GM18511 (cell line): ENCODE results near the gene PRPF40B.

ENCODE experiments used
- ATAC-seq: cut with Tn5 transposase; IDR thresholded peaks from one replicate; pipeline ENCODE4 v1.9.1; 2021; ENCODE audit warnings: mild to moderate bottlenecking, moderate library complexity; ENCODE audit not compliant: unreplicated experiment

The PRPF40B gene

DNA sequence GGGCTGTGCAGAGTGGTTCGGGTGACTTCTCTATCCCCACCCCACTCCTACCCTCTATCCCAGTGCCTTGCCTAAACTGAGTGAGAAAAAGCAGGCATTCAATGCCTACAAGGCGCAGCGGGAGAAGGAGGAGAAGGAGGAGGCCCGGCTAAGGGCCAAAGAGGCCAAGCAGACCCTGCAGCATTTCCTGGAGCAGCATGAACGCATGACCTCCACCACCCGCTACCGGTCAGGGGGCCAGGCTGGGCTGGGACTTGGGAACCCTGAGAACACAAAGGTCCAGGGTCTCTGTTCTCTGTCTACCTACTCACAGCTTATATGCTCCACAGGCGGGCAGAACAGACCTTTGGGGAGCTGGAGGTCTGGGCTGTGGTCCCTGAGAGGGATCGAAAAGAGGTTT lies 11.7 kb downstream of the PRPF40B start:
- no peak for ATAC-seq

DNA sequence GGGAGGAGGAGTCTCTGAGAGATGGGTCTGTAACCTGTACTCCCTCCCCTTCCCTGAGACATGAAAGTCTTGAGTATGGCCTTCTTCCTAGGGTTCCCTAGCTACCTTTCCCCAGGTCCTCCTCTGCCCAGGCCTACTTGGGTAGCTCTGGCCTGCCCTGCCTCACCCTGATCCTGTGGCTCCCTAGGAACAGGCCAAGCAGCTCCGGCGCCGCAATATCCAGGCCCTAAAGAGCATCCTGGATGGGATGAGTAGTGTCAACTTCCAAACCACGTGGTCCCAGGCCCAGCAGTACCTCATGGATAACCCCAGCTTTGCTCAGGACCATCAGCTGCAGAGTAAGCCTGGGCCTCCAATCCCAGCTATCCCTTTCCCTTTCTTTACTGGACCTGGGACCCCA lies 12.3 kb downstream of the PRPF40B start:
- no peak for ATAC-seq

DNA sequence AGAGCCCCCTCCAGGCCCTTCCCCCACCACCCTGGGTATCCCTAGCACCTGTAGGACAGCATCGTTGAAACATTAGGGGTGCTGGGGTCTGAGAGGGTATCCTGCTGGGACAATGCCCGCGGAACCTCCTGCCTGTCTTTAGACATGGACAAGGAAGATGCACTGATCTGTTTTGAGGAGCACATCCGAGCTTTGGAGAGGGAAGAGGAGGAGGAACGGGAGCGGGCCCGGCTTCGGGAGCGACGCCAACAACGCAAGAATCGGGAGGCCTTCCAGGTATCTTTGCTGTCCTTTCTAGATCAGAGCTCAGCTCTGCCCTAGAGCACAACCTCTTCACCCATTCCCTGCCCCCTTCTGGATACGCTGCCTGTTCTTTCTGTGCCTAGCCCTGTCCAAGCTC lies 13.2 kb downstream of the PRPF40B start:
- no peak for ATAC-seq

DNA sequence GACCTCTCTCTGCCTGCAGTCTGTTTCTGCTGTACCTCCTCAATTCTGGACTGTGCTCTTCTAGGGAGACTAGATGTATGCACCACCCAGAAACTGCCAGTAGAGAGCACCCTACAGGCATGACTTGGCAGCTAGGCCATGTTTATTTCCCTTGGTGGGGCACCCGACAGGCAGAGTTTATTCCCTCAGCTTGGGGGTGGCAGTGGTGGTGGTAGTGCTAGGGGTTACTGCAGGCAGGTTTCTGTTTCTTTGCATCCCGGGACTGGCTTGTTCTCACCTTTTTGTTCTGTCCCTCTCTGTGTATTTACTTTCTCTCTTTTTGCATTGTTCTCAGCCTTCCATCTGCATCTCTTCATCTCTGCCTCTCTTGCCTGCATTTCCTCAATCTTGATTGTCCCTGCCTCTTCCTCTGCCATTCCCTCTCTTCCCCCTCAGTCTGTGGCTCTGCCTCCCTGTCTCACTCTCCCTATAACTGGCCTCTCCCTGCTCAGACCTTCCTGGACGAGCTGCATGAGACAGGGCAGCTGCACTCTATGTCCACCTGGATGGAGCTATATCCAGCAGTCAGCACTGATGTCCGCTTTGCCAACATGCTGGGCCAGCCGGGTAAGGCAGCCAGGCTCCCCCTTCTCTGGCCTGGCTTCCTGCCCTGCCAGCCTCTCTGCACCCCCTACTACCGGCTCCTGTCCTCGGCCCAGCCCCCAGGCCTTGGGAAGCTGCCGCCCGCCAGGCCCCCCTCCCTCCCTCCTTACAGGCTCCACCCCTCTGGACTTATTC lies 13.8 kb downstream of the PRPF40B start:
- peak; percentile 68 for ATAC-seq

DNA sequence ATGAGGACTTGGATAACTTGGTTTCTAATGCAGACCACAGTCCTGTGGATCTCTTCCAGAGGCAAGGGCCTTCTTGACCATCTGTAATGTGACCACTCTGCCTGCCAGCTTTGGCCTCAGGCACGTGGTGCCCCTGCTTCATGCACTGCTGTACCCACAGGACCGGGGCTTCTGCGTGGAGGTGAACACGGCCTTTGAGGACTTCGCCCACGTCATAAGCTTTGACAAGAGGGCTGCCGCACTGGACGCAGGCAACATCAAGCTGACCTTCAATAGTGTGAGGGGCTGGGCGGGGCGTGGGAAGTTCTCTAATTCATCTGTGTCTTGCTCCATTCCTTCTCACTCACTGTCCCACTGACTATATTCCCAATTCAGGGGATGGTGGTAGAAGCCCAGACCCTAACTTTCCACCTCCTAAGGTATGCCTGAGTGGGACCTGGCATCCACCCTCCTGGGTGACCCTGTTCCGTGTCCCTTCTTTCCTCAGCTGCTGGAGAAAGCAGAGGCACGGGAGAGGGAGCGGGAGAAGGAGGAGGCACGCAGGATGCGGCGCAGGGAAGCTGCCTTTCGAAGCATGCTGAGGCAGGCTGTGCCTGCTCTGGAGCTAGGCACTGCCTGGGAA lies 18.5 kb downstream of the PRPF40B start:
- ATAC-seq = no peak

DNA sequence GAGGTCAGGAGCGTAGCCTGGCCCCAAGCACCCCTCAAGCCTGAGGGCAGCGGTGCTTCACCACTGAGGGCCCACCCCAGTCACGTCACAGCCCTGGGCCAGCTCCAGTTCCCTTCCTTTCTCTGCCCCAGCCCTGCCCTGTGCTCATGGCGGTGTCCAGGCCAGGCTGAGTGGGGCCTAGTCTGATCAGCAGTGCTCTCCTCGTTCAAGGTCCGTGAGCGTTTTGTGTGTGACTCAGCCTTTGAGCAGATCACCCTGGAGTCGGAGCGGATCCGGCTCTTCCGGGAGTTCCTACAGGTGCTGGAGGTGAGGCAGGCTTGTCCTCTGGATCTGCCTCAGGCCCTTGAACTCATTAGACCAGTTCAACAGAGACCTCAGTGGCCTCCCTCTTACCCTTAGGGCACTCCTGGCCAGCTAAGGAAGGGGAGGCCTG lies 19.0 kb downstream of the PRPF40B start:
- no peak for ATAC-seq

DNA sequence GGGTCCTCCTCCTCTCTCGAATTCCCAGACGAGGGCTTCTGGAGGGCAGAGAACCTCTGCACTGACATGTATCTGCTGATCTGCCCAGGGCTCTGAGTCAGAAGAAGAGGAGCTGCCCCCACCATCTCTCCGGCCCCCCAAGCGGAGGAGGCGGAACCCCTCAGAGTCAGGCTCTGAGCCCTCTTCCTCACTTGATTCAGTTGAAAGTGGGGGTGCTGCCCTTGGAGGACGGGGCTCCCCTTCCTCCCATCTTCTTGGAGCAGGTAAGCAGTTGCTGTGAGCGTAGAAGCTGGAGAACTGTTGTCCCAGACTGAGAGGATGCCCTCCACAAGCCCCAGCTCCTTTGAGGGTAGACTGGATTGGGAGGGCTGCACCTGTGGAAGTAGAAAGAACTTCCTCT lies 19.8 kb downstream of the PRPF40B start:
- ATAC-seq = no peak

DNA sequence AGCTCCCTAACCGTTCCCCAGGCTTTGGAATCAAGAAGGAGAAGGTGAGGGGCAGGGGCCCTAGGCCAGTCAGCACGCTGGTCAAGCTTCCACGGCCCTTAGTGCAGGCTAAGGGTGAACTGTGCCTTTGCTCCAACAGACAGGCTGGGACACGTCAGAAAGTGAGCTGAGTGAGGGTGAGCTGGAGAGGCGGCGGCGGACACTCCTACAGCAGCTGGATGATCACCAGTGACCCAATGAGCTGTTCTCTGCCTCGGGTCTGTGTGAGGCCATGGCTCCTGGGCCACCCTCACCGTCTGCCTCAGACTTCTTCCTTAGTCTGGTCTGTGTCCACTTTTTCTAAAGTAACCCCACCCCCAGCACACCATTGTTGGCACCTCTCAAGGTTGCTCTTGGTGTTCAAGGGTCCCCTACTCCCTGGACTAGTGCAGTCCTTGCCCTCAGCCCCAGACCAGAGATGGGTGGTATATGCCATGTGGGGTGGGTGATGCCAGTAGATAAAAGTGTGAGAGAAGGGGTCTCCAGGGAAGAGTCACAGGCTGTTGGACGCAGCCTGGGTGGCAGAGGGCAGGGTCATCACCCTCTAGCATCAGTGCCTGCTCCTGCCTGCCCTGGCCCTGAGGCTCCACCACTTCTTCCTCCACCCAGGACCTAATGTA lies 20.7 kb downstream of the PRPF40B start:
- ATAC-seq = no peak

DNA sequence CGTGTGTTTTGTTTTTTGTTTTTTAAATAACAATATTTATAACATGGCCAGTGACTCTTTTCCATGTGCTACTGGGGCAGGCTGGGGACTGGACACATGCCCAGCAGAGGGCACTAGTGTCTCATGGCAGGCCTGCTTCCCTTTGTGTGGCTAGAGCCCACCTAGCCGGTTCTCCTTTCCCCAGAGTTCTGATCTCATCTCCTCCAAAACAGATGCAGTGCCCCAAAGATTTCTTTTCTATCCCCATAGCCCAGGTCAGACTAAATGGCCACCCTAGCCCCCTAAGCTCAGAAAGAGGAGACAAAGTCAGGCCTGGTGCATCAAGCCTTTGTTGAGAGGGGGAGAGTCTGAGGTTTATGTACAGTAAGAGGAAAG lies 21.2 kb downstream of the PRPF40B start:
- ATAC-seq = no peak

DNA sequence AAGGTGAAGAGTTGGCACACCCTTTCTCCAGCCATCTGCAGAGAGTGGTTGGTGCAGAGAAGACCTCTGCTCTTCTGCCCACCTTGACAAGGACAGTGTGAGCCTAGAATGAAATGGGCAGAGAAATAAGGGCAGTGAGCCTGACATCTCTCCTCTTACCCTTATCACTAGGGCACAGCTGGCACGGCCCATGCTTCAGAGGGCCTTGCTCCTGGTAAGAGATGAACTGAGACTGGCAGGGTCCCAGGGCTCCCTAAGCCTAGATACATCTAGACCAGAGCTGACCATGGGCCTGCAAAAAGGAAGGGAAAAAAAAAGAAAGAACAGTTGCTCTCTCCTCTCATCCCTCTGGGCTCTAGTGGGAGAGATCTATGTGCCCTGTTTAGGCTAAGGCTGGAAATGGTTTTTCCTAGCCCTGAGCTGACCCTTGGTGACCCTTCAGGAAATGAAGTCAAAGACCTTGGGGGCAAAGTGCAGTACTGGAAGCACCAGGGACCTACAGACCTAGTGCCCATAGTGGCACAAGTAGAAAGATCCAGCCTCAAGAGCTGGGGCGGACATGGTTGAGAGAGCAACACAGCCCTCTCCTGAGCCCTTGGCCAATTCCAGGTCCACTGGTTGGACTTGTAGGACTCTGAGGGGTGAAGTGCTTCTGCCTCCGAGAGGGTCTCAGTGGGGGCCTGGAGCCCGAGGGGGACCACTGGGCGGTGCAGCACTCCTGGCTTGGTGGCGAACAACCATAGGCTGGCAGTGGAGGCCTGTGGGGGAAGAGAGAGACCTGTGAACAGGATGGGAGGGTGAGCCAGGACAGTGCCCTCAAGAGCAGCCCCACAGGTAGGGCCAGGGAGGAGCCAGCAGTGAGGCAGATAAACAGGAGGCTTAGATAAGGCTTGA lies 22.0 kb downstream of the PRPF40B start:
- ATAC-seq = no peak

DNA sequence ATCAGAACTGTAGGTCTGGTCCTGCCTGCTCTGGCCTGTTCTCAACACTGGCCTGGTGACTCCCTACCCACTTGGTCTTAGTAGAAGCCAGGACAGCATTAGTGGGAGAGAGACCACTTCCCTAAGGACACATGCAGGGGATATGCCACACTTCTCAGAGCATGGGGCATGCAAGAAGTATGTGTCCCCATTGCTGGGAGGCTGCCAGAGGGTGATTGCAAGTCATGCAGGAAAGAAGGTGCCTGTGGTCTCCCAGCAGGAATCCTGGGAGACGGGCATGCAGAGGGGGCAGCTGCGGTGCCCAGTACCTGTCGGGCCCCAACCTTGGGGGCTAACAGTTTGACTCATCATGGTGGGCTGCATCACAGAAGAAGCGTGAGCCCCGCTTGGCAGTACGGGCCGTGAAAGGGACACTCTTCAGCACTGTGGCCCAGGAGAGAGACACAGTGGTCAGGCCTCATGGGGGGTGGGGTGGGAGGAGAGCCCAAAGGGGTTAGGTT lies 23.0 kb downstream of the PRPF40B start:
- ATAC-seq = no peak

DNA sequence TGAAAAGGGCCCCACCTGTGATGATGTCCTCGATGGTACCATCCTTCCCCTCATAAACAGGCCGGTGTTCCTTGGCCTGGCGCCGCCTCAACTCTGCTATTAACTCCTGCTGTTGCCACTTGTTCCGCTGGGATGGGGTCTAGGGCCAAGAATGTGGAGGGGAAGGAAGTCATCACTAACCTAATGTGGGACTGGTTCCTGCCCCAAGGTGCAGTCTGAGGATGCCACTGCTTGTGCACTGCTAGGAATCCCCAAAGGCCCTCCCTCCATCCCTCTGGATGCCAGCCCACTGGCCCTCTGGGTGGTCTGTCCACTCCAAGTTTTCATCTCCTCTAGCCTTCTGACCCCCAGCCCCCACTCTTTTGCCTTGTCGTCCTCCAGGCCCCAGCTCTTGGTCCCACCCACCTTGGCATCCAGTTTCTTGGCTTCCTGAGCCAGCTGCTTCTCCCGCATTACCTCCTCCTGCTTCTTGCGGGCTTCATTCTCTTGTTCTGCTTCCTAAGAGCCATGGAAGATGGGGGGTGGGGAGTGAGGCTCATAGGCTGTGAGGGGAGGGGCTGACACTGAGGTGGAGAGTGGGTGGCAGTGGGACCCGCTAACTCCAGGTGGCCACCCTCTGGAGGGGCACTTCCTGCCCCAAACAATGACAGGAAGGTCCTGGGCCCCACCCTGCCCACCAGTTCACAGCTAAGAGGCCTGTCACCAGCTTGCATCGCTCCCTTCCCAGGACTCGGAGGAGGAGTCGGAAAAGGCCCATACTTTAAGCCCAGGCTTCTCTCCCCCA lies 23.7 kb downstream of the PRPF40B start:
- no peak for ATAC-seq

DNA sequence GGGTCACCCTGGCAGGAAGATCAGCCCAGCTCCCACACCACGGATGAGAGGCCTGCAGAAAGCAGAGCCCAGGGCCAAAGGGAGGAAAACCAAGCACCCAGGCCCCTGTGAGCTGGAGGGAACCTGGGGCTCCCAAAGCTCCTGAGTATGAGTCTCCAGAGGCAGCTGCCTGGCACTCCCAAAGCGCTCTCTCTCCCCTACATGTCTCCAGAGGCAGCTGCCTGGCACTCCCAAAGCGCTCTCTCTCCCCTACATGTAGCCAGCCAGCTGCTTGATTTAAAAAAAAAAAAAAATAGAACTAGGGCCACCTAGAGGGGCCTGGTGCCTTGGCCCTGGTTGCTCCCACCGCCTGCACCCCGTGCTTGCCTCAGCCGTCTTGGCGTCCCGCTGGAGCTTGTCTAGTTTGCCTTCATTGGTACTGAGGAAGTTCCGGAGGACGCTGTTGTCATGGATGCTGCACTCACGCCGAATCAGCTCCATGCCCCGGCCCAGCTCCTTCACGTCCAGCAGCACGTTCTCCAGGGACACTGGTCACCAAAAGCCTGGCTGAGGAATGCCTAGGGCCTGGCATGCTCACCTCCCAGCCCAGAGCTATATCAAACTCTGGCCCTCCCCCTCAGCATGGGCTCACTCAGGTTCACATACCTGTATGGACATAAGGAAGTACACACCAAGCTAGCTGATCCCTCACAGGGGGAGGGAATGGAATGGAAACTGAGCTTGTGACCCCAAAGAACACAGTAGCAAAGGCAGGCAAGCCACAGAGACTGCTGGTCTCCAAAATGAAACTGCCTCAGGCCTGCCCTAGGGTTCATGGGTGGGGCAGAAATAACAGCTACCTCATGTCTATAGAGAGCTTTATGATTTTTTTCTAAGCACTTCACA lies 24.7 kb downstream of the PRPF40B start:
- no peak for ATAC-seq

DNA sequence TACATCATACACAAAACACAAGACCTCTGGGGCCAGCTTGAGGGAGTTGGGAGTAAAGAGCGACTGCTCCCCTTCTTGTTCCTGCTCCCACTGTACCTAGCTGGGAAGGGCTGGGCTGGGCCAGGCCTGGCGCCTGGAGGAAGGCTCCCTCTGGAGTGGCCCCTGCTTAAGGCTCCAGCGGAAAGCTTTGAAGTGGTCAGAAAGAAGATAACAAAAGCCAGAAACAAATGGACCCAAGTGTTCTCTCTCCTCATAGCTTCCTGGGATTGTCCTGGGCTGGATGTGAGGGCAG lies 25.3 kb downstream of the PRPF40B start:
- no peak for ATAC-seq

DNA sequence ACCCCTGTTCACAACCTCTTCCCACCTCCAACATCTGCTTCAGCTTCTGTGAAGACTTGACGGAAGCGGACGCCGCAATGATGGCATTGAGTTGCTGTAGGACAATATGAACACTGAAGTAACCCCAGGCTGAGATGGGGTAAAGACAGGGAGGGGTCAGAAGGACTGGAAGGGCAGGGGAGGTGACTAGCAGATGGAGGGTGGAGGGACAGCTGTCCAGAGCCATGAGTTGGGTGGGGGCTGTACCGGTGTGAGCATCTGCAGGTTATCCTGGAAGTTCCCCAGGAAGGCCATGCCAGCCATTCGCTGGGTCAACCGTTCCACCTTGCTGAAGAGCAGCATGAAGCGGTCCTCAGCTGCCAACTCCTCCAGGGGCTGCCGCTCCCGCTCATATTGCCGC lies 26.1 kb downstream of the PRPF40B start:
- ATAC-seq = no peak

DNA sequence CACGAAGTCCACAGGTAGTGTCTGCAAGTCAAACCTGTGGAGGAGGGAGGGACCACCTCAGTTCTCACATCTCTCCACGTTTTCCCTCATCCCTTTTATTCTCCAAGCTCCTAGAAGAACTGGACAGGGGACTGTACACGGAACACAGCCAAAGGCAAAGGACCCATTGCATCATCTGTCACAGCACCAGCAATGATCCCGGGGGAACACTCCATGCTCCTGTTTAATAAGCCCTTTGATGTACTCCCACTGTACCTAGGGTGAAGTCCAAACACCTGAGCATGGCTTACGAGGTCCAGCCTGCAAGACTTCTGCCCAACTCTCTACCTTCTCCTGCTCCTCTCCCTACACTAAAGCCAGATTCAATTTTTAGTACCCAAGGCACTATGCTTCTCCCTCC lies 26.5 kb downstream of the PRPF40B start:
- ATAC-seq = no peak

DNA sequence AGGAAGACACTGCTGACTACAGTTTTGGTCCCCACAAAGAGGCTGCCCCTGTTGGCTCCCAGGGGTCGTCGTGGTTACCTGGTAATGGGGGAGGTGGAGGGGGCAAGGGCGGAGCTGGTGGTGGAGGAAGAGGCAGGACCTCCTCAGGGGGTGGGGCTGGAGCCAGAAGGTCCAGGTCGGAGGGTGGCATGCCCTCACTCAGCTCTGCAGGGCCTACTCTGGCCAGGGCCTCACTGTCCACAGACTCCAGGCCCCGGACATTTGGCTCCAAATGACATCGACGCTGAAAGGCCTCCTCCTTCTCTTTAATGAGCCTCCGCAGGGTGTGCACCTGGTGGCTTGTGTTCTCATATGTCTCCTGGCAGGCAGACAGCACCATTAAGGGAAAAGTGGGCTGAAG lies 28.5 kb downstream of the PRPF40B start:
- no peak for ATAC-seq

DNA sequence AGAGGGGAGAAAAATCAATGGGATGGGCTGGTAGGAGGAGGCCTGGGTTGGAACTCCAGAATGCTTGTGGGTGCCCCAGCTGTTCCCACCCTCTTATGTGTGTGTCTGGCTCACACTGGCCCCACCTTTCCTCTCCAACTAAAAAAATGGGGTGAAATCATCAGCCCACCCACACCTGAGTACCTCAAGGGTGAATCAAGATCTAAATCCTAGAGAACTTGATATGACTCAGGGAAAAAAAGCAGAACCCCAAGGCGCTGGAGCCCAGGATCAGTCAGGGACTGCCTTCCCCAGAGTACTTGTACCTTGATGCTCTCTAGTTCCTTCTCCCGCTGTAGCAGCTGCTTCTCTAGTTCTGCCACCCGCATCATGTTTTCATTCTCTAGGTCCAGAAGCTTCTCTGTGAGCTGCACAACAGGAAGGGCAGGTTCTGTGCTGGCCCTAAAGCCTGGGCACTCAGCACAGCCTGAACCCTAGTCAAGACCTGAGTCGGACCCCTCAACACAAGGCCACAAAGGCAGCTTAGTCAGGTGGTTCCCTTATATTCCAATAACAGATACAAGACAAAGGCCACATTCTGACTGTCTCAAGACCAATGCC lies 29.7 kb downstream of the PRPF40B start:
- no peak for ATAC-seq

DNA sequence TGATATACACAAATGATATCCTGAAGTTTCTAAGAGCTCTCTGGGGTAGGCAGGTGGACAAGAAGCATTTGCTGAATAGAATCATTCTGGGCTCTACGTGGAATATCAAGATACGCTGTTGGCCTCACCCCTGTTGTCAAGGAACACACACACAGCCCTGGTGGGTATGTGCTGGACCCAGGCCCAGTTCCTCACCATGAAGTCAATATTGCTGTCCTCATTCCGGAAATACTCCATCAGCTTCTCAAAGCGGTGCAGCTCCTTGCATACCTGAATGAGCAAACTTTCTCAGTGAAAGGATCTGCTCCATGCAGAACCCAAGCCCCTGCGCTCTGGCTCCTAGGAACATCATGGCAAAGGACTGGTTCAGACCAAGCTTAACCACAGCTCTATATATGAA lies 31.4 kb downstream of the PRPF40B start:
- no peak for ATAC-seq
